MM.1S (cell line): ENCODE results near the gene SLC10A2.

Experiments used
- EZH2 ChIP-seq: fragments of 300-600 bp; sonication (generic); optimal IDR thresholded peaks from 2 replicates; pipeline ENCODE3; 2017; ENCODE audit warnings: low read depth, mild to moderate bottlenecking, antibody characterized with exemption, low read length, mixed read lengths
- TF ChIP-seq, protein P1 (sequence below): fragments of 300-600 bp; sonication (generic); IDR thresholded peaks from 2 replicates; pipeline ENCODE4 v1.5.1; 2016; ENCODE audit warnings: antibody characterized with exemption, low read length, mixed read lengths

DNA sequence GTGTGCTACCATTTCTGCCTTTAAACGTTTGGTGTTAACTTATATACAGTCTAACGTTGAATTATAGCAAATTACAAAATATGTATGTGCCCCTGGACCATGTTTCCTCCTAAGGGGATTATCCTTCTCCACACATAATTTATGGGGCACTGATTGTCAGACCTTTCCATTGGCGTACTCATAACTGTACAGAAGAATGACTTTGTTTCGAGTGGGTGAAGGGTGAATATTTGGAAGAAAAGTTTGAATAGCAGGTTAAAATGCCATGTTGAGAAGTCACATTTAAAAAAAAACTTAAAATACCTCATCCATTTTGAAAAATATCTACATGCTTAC lies 58.8 kb downstream of the SLC10A2 start:
- TF ChIP-seq, protein P1, sequence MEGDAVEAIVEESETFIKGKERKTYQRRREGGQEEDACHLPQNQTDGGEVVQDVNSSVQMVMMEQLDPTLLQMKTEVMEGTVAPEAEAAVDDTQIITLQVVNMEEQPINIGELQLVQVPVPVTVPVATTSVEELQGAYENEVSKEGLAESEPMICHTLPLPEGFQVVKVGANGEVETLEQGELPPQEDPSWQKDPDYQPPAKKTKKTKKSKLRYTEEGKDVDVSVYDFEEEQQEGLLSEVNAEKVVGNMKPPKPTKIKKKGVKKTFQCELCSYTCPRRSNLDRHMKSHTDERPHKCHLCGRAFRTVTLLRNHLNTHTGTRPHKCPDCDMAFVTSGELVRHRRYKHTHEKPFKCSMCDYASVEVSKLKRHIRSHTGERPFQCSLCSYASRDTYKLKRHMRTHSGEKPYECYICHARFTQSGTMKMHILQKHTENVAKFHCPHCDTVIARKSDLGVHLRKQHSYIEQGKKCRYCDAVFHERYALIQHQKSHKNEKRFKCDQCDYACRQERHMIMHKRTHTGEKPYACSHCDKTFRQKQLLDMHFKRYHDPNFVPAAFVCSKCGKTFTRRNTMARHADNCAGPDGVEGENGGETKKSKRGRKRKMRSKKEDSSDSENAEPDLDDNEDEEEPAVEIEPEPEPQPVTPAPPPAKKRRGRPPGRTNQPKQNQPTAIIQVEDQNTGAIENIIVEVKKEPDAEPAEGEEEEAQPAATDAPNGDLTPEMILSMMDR = no peak
- TF ChIP-seq EZH2 = no peak
